SK-N-MC (cell line): ENCODE data around the gene GNAT2.
A peak's percentile ranks its signal among the peaks of the same experiment; 100 is the strongest.

Experiments used
- EZH2 ChIP-seq: fragments of 200-600 bp; sonication (generic); IDR thresholded peaks from one replicate; pipeline ENCODE4 v1.6.1; 2017; ENCODE audit warnings: antibody characterized with exemption
- POLR2AphosphoS5 ChIP-seq: IDR thresholded peaks from 2 replicates; pipeline ENCODE4 v1.6.1; 2012; ENCODE audit warnings: mild to moderate bottlenecking, low read depth, low read length, borderline replicate concordance

GRCh38 chr1:109667452-109668122 is 48.2 kb upstream of the GNAT2 start, which contains the start of gene GSTM2:
- TF ChIP-seq EZH2 = no peak
- TF ChIP-seq POLR2AphosphoS5 = peak; percentile 70
